Measurements from ENCODE around the gene CRIM1.

The CRIM1 gene

GRCh38 chr2:36587556-36587955 lies 232.0 kb downstream of the CRIM1 start:
- Histone ChIP-seq H3K79me2 (ENCODE audit: insufficient read depth, low read length) (0 out of 2 replicates have a peak, but pooled peaks cover 13% of the 10 kb centered on the region), H2AFZ (ENCODE audit: low read length) (no peak overlapping the region), H3K9me3 (ENCODE audit: insufficient read depth, low read depth, low read length) (no peaks in the 10 kb centered on the region), H4K20me1 (ENCODE audit: insufficient read depth, low read length, poor library complexity, severe bottlenecking) (no peaks in the 10 kb centered on the region), H3K36me3 (ENCODE audit: insufficient read depth, low read length) (peaks cover 46% of the 10 kb centered on the region), H3K27me3 (ENCODE audit: insufficient read depth, low read length, poor library complexity, severe bottlenecking) (no peaks in the 10 kb centered on the region), H3F3A (ENCODE audit: low read depth) (no peaks in the 10 kb centered on the region), H3K4me1 (ENCODE audit: insufficient read depth, low read length, poor library complexity, severe bottlenecking) (peaks cover 14% of the 10 kb centered on the region), H3K9me2 (replicated peaks; ENCODE audit: low read depth, low read length) (no peaks in the 10 kb centered on the region), H3K4me2 (ENCODE audit: low read depth, low read length, poor library complexity, severe bottlenecking) (no peak overlapping the region), H3K9ac (ENCODE audit: low read depth, low read length, poor library complexity, severe bottlenecking) (no peak overlapping the region), H3K4me3 (ENCODE audit: low read length, poor library complexity, severe bottlenecking) (no peak overlapping the region)
- no peak for TF ChIP-seq EZH2phosphoT487 (IDR thresholded peaks at IDR 0.05; ENCODE audit: borderline replicate concordance)
- TF ChIP-seq, protein P1, sequence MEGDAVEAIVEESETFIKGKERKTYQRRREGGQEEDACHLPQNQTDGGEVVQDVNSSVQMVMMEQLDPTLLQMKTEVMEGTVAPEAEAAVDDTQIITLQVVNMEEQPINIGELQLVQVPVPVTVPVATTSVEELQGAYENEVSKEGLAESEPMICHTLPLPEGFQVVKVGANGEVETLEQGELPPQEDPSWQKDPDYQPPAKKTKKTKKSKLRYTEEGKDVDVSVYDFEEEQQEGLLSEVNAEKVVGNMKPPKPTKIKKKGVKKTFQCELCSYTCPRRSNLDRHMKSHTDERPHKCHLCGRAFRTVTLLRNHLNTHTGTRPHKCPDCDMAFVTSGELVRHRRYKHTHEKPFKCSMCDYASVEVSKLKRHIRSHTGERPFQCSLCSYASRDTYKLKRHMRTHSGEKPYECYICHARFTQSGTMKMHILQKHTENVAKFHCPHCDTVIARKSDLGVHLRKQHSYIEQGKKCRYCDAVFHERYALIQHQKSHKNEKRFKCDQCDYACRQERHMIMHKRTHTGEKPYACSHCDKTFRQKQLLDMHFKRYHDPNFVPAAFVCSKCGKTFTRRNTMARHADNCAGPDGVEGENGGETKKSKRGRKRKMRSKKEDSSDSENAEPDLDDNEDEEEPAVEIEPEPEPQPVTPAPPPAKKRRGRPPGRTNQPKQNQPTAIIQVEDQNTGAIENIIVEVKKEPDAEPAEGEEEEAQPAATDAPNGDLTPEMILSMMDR (conservative IDR thresholded peaks at IDR 0.05; ENCODE audit: low read length), result no peak

- Histone ChIP-seq H3K79me2 (ENCODE audit: insufficient read depth, low read length) (peaks cover 17% of the 10 kb centered on the region; the same call in 1 of the 2 replicates), H3K4me3 (ENCODE audit: low read length, poor library complexity, severe bottlenecking) (no peak overlapping the region), H3F3A (ENCODE audit: low read depth) (no peaks in the 10 kb centered on the region), H3K9me2 (replicated peaks; ENCODE audit: low read depth, low read length) (no peaks in the 10 kb centered on the region), H3K9me3 (ENCODE audit: insufficient read depth, low read depth, low read length) (no peaks in the 10 kb centered on the region), H3K27me3 (ENCODE audit: insufficient read depth, low read length, poor library complexity, severe bottlenecking) (no peaks in the 10 kb centered on the region), H4K20me1 (ENCODE audit: insufficient read depth, low read length, poor library complexity, severe bottlenecking) (no peaks in the 10 kb centered on the region), H2AFZ (ENCODE audit: low read length) (no peak overlapping the region), H3K4me1 (ENCODE audit: insufficient read depth, low read length, poor library complexity, severe bottlenecking) (peaks cover 14% of the 10 kb centered on the region), H3K9ac (ENCODE audit: low read depth, low read length, poor library complexity, severe bottlenecking) (no peak overlapping the region), H3K36me3 (ENCODE audit: insufficient read depth, low read length) (peaks cover 31% of the 10 kb centered on the region), H3K4me2 (ENCODE audit: low read depth, low read length, poor library complexity, severe bottlenecking) (no peak overlapping the region)
- no peak for TF ChIP-seq EZH2phosphoT487 (IDR thresholded peaks at IDR 0.05; ENCODE audit: borderline replicate concordance)
- TF ChIP-seq, protein P1 (conservative IDR thresholded peaks at IDR 0.05; ENCODE audit: low read length), result no peak
Measured at GRCh38 chr2:36589230-36589630, 233.7 kb downstream of the CRIM1 start.

DNA sequence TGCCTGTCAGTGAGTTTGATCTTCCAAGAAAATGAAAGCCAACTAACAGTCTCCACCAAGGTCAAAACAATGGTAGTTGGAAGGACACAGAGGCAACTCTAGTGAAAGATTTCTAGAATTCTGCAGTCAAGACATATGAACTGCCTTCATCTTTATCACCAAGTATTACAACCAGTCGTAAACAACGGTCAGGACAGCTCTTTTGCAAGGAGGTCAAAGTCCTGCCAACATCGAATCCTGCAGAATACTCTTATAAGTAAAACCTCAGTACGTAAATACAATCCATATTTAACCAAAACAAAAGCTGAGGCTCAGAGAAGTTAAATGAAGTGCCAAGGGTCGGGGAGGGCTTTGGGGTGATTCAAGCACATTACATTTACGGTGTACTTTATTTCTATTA lies 239.3 kb downstream of the CRIM1 start:
- no peak overlapping the region for H3K9ac ChIP-seq (ENCODE audit: low read depth, low read length, poor library complexity, severe bottlenecking)
- peaks cover 43% of the 10 kb centered on the region for H3K79me2 ChIP-seq (ENCODE audit: insufficient read depth, low read length)
- no peaks in the 10 kb centered on the region for H3K9me2 ChIP-seq (replicated peaks; ENCODE audit: low read depth, low read length)
- no peaks in the 10 kb centered on the region for H3F3A ChIP-seq (ENCODE audit: low read depth)
- H3K27me3 ChIP-seq (ENCODE audit: insufficient read depth, low read length, poor library complexity, severe bottlenecking), result no peaks in the 10 kb centered on the region
- peak overlapping the region; percentile 81 for H3K4me2 ChIP-seq (ENCODE audit: low read depth, low read length, poor library complexity, severe bottlenecking)
- H4K20me1 ChIP-seq (ENCODE audit: insufficient read depth, low read length, poor library complexity, severe bottlenecking), result peaks cover 16% of the 10 kb centered on the region
- H3K4me3 ChIP-seq (ENCODE audit: low read length, poor library complexity, severe bottlenecking), result peak overlapping the region; percentile 80
- TF ChIP-seq EZH2phosphoT487 (IDR thresholded peaks at IDR 0.05; ENCODE audit: borderline replicate concordance), result no peak
- TF ChIP-seq, protein P1 (conservative IDR thresholded peaks at IDR 0.05; ENCODE audit: low read length), result no peak
- peaks cover 11% of the 10 kb centered on the region; the same call in 1 of the 2 replicates for H3K36me3 ChIP-seq (ENCODE audit: insufficient read depth, low read length)
- no peaks in the 10 kb centered on the region for H3K9me3 ChIP-seq (ENCODE audit: insufficient read depth, low read depth, low read length)
- H3K4me1 ChIP-seq (ENCODE audit: insufficient read depth, low read length, poor library complexity, severe bottlenecking), result peaks cover 43% of the 10 kb centered on the region
- no peak overlapping the region for H2AFZ ChIP-seq (ENCODE audit: low read length)

All from Loucy (cell line).